Measurements from ENCODE around the gene GBF1.

The GBF1 gene

DNA sequence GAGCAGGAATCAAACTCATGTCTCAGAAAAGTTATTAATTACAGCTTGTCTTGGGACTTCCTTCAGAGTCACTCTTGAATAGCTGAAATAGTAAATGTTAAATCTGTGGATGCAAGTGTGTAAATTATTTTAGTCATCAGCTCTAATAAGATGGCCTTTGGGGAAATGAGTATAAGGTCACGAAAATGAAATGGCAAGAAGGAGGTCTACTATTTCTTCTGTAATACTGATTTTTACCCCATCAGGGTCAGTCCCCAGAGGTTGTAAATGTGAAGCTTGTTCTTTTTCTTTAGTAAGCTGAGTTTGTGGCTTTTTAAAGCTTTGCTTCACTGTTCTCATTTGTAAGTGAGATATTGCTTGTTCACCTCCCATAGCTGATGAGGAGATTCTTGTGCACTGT is 63.9 kb downstream of the GBF1 start:
- no peak for DNase-seq

DNA sequence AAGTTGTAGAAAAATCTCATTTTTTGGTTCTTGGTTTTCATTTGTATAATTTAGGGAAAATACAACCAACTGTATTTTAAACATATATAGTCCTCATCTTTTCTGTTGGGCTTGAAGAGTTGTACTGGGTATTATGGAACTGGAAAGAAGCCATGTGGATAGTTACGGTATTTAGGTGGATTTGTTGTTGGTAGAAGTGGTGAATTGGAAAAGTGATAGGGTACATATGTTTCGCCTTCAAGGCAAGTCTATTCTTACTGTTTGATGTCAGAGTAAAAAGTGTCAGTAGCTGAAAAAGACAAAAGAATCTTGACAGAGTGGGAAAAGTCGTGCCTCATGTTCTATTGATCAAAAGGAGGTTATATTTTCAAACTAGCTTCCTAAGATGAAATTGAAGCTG is 64.6 kb downstream of the GBF1 start:
- DNase-seq = no peak

DNA sequence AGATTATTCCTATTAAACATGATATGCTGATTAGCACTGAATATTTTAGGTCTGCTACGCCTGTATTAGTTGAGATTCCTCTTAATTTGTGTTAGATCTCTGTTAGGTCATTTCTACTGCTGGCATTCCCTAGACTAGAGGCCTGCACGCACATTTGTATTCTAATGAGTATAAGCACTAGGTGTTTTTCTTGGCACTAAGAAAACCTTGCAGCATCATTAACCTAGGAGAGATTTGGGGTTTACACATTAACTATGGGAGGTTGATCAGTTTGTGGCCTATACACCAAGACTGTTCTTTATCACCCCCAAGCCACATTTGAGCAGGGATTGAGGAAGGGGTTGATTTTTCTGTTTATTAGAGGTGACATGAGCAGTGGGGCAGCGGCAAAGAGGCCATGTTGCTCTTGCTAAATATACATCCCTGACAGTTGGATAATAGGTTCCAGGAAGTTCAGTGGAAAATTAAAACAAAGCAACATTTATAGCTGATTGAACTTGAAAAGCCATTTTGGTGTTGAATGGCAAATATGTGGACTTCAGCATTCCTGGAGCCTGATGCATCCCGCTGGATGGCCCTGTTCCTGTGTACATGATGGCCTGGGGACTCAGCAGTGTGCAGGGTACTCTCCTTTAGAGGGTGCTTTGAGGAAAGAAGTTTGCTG is 65.2 kb downstream of the GBF1 start:
- no peak for DNase-seq

DNA sequence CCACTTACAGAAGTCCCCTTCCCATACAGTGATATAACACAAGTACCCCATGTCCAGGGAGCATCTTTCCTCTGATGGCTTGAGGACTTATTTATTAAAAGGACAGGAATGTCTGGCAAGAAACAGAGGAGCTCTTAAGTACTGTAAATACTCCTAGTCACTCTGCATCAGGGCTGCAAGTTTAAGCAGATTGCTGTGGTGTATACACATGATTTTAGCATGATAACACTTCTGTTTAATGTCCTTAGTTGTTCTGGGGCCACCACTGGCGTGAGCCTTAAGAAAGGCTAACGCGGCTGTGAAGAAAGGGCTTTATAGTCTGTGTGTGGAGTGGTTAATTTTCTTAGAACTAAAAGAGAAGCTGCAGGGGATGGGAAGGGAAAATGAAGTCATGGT is 65.7 kb downstream of the GBF1 start:
- no peak for DNase-seq

DNA sequence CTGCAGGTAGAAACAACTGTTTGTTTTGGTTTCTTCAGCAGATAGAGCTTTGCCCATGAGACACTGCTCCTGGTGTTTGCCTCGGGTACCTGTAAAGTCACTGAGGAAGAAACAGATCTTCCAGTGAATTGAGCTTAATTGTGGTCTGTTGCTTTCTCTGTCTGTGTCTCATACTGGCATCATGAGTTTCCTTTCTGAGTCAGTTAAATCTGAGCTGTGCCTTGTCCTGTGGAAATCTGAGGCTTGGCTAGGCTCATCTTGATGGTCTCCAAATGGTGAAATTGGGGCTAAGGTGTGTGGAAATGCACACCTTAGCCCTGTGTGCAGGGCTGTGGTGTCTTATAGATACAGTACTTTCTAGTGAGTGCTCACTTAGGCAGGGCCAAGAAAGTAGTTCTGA is 67.4 kb downstream of the GBF1 start:
- no peak for DNase-seq

DNA sequence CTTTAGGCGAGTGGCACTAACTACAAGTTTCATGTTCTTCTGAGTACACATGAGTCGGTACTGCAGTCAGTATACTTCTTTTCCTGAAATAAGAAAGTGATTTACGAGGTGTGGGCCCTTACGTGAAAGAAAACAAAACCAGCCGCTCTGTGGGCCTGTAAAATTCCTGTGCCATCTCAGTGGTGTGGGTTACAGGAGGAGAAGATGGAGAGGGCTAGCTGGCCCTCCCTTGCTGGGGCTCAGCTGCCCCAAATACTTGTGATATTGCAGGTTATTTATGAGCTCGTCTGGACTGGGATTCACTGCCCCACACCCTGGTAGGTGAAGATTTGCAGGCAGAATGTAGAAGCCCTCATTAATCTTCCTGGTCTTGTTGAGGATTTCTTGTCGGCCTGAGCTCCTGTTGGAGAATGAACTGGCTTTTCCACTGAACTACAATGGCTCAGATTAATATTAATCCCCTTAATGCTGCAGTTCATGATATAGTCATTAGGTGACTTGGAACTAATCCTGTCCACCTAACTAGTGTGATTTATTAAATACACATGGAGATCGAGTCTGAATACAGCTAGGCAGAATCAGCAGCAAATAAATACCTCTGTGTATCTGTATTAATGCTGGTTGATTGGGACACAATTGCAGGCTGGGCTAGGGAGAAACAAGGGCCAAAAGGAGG is 68.0 kb downstream of the GBF1 start:
- DNase-seq = no peak

DNA sequence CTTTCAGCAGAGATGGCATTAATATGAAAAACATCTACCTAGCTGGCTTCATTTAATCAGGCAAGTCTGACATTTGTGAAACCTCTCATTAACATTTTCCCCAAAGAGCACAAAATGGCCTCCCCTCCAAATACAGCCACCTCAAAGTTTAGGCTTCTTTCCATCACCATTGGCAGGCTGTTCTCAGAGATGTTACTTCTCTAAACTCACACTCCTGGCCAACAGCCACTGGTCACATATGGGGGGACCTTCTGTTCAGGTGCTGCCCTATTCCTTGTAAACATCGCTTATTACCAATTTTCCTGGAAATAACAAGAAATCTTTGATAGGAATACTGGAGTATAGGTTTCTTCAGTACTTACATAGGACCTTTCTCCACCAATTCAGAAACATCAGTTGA is 69.5 kb downstream of the GBF1 start:
- DNase-seq = no peak

DNA sequence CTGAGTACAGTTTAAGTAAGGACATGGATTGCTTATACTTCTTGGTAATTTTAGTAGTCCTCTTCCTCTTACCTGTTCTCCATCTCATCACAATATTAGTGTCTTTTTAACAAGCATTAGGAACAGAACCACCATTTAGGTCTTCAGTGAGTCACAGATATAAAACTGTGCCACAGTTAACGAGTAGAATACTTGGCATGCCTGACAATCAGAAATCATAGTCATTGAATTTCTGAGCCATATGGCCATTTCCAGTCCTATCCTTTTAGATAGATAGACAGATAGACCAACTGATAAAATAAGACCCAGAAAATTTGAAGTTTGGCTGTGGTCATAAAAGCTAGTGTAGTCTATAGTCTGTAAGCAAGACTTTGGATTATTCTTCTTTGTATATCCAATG is 71.1 kb downstream of the GBF1 start:
- DNase-seq = no peak

DNA sequence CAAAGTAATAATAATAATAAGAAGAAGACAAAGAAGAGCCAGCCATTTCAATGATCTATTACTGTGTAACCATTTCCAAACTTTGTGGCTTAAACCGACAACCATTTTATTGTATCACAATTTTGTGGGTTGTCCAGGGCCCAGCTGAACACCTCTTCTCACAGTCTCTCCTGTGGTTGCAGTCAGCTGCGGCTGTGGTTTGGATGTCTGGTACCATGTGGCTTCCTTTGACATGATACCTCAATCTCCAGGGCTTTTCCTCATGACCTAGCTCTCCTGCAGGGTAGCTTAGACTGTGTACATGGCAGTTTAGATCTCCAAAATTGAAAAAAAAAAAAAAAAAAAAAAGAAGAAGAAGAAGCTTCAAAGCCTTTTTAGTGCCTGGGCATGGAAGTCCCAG is 77.6 kb downstream of the GBF1 start:
- DNase-seq = peak; percentile 92

DNA sequence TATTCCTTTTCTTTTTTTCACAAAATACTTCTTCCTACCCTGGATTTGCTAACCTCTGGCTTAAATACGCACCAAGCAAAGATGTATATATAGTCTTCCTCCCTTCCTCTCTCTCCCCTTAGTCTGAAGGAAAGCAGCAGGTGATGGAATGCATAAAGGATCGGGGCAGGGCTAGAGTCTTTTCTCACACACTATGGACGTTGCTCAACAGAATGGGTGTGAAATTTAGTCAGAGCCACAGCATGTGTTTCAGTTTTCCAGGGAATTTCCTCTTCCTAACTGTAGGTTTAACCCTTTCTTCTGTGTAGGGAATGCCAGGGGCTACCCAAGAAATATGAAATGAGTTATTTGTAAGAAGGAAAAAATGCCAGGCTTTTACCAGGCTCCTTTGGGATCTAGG is 78.7 kb downstream of the GBF1 start:
- DNase-seq = no peak

DNA sequence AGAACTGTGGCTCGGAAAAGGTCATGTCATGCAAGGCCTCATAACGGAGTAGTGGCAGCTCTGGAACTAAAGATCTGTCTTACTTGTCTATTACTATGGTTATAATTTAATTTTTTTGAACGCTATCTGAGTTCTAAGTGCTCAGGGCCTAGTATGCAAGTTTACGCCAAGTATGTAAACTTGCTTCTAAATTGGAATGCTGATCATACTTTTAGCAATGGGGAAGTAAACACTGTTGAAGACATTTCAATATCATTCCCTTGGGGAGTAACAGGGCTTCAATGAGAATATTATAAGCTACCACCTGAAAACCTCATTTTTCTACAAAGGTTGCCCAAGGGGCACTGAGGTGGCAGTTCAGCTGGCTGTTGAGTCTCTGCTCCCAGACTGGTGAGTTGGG is 80.7 kb downstream of the GBF1 start:
- DNase-seq = no peak

DNA sequence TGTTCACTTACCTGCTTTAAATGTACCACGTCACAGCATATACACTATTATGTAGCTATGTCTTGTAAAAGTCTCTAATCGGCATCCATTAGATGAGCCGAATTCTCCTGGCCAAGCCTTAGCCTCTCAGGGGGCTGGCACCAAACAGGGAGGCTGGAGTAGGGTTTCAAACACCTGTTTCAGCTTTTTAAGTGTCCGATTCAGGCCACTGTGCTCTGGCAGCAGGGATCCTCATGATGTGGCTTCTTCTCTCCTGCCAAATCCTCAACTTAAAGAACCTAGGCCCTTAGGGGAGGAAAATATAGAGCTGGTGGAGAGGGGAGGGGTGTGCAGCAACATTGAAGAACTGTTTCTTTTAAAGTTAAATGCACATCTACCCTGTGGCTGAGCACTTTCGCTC is 81.7 kb downstream of the GBF1 start:
- DNase-seq = no peak

DNA sequence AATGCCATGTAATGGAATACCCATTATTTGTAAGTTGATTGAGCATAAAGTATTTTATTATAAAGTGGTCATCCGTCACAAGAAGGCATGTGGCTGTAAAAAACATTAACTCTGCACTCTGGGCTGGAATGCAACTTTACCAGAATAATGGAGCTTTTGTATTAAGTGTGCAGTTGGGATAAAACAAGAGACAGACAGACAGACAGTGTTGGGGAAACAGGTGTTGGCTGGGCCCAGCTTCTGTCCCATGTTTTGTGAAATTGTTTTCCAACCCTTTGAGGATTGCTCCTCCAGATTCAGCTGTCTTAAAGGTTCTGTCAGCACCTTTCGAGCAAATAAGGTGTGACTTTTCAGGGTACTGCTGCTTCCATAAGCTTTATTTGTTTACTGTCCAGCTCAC is 82.3 kb downstream of the GBF1 start:
- DNase-seq = no peak

DNA sequence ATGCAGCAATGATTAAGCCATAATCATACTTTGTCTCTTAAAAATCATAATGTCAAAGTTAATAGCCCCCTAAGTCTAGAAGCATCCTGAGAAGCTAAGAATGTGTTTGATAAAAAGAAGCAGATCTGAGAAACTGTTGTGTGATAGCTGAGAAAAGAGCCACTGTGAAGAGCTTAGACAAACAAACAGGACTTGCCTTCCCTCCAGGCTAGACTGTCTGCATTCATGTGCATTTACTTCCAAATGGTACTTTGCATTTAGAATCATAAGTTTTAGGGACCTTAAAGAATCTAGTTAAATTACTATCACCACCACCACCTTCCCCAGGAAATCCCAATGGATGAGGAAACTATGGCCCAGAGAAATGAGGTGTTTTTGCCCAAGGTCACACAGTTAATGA is 87.4 kb downstream of the GBF1 start:
- DNase-seq = no peak

DNA sequence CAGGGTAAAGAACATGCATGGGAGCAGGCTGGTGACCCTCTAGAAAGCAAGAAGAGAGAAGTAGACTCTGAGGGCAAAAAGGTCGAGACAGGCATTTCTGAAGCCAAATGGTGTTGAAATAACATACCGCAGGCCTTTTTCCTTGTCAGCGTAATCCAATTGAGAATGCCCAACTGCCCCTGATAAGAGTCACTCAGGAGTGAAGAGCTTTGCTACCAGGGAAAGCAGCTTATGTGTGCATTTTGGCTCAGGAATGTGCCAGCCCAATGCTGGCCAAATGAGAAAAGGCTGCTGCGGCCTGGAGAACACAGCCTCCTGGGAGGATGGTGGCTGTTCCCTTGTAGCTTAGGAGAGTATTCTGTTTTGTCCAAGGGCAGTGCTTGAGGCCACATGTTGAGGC is 88.8 kb downstream of the GBF1 start:
- peak; percentile 65 for DNase-seq

DNA sequence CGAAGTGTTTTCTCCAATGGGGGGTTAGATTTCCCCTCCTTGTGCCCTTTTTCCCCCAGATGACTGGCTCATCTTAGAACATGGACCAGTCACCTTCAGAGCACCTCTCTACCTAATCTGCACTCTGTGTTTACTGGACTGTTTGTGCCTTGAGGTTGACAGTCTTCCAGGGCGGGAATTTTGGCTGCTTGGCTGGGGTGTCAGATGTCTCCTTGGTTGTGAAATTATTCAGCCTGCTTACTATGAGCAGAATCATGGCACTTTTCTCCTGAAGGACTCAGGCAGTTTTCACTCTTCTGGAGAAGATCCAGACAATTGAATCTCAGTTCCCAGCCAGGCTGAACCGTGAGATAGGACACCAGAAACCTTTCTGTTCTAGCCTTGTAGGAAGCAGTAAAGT is 89.9 kb downstream of the GBF1 start:
- DNase-seq = no peak

DNA sequence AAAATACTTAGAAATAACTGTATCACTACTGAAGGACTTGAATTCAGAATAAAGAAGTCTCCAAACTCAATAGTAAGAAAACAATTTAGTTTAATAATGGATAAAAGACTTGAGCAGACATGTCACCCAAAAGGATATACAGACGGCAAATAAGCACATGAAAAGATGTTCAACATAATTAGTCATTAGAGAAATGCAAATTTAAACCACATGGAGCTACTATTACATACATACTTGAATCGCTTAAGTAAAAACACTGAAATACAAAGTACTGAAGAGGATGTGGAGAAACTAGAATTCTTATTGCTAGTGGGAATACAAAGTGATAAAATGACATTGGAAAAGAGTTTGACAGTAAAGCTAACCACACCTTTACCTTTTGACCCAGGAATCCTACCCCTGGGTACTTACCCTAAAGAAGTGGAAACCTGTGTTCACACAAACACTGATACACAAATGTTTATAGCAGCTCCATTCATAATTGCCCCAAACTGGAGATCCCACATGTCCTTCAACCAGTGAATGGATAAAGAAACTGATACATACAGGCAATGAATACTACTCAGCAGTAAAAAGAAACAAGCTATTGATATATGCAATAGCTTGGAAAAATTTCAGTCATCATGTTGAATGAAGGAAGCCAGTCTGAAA is 95.8 kb downstream of the GBF1 start:
- no peak for DNase-seq

DNA sequence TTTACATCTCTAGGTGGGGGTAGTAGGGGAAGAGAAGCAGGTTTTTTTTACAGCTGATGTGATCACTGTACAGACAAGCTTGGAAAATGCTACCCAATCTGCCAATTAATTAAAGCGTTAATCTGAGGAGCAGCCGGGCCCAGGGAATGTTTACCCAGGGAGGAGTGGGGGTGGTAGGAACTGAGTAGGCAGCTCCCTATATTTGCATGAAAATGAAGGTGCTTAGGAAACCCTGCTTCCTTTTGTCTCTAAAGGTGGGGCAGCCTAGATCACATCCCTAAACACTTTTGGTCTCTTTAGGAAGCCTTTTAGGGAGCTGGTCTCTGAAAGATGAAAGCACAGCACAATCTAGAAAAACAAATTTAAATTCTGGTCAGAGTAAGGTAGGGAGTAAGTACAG is 97.1 kb downstream of the GBF1 start:
- no peak for DNase-seq

DNA sequence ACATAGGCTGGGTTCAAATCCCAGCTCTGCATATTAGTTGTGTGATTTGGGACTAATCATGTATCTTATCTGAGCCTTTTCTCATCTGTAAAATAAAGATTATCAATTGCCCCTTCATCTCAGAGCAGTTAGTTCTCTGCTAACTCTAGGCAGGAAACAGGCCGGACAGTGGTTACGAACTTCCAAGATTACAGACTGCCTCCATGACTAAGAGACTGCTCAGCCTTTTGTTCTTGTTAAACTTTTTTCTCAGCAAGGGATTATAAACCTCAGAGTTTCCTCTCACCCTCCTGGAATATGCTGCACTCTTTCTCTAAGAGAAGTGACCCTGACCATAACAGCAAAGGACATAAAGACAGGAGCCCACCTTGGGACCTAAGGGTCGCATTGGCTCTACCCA is 97.6 kb downstream of the GBF1 start:
- DNase-seq = no peak

DNA sequence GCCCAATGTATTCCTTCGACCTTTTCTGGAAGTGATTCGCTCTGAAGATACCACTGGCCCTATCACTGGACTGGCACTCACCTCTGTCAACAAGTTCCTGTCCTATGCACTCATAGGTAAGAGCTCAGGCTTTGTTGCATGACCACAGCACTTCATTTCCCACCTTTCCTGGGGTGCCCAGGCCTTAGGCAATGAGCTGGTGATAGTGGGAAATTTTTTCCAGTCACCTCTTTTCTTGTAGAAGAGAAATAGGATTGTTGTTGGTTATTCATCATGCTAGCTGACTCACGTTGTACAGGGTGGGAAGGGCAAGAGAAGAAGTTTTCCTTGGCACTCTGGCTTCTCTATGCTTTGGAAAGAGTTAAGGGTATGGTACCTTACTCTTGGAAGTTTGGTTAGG is 98.7 kb downstream of the GBF1 start:
- no peak for DNase-seq

DNA sequence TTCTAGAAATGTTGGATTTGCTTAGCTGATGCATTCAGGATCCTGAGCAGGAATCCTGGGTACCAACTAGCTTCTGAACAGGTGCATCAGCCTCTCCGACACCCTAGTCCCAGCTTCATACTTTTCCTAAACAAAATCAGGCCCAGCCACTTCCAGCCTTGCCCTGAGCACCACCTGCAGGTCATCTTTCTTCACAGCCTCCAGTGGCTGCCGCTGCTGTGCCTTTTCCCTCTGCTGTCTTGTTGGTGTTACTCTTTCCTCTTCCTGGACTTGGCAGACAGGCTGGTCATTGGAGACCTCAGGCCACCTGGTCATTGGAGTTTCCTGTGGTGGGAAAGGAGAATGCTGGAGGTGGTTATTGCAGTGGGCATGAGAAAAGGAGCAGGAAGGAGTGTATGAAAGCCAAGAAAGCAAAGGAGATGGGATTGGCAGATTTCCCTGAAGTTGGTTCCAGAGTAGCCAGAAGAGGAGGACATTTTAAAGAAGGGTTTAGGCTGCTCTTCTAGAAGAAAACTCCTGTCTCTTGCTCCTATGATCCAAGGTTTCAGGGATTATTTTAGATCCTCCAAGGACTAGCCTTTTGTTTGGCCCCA is 102.0 kb downstream of the GBF1 start:
- DNase-seq = peak; percentile 8

DNA sequence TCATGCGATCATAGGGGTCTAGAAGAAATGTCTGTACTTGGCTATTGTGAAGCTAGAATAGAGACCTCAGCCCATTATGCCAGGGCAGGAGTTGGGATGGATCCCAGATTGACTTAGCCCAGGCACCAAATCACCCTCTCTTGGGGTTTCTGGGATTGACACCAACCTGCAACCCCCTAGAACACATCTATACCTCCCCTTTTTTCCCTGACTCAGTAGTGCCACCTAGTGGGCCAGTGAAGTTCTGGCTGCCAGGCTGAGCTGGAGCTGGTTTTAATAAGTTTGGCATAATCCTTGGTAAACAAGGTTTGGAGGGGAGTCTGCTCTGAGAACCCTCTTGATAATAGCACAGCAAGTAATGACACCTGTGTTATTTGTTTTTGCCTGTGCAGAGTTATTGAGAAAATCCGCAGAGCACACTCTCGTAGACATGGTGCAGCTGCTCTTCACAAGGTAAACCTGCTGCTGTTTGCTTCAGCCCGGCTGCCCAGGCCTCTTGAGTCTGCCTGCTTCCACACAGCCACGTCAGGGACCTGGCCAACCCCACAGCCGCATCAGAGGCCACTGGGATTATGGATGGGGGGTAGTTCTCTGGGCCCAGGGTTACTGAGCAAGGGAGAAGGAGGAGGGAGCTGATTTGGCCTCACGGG is 106.9 kb downstream of the GBF1 start:
- DNase-seq = peak; percentile 37

DNA sequence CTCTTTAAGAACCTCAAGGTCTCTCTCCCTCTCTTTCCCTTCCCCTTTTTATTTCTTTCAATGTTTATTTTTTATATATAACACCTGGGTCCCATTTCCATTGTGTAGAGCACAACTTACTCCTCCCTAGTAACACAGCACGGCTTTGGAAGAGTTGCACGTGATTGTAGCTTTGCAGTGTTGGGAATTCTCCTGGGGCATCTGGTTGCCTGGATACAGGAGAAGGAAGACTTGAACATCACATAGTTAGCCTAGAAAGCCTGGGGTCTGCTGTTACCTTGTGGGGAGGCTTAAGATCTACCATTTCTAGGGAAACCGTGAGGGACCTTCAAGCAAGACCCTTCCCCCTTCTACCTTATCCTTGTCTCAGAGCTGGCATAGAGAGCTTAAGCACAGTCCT is 109.1 kb downstream of the GBF1 start:
- no peak for DNase-seq
